B cell (primary cell): ENCODE results near the gene CYB5A.

Experiments
- EZH2 ChIP-seq: IDR thresholded peaks from 2 replicates; pipeline ENCODE4 v1.6.1; 2012; ENCODE audit warnings: borderline replicate concordance, low read depth, mild to moderate bottlenecking, moderate library complexity, low read length; ENCODE audit not compliant: insufficient read depth, poor library complexity, severe bottlenecking
- TF ChIP-seq, protein P1 (sequence below): fragments of 200-600 bp; IDR thresholded peaks from one replicate; pipeline ENCODE4 v1.8.0; 2022; ENCODE audit warnings: antibody characterized with exemption, mild to moderate bottlenecking

DNA sequence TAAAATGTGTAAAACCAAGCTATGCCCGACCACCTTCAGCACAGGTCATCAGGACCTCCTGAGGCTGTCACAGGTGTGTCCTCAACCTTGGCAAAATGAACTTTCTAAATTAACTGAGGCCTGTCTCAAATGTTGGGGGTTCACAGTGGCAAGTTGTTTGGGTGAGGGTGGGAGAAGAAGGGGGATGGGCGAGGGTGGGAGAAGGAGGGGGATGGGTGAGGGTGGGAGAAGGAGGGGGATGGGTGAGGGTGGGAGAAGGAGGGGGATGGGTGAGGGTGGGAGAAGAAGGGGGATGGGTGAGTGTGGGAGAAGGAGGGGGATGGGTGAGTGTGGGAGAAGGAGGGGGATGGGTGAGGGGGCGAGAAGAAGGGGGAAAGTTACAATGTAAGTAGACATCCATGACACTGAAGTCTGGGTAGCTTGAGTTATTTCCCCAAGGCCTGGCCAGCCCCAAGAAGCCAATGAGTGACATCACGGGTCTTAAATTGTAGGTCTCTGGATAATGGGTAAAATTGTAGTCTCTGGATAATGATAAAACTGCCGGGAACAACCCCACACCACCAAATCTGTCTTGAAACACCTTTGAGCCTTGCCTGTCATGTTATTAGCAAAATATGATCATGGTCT, 87.1 kb downstream of the CYB5A start:
- TF ChIP-seq, protein P1, sequence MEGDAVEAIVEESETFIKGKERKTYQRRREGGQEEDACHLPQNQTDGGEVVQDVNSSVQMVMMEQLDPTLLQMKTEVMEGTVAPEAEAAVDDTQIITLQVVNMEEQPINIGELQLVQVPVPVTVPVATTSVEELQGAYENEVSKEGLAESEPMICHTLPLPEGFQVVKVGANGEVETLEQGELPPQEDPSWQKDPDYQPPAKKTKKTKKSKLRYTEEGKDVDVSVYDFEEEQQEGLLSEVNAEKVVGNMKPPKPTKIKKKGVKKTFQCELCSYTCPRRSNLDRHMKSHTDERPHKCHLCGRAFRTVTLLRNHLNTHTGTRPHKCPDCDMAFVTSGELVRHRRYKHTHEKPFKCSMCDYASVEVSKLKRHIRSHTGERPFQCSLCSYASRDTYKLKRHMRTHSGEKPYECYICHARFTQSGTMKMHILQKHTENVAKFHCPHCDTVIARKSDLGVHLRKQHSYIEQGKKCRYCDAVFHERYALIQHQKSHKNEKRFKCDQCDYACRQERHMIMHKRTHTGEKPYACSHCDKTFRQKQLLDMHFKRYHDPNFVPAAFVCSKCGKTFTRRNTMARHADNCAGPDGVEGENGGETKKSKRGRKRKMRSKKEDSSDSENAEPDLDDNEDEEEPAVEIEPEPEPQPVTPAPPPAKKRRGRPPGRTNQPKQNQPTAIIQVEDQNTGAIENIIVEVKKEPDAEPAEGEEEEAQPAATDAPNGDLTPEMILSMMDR = no peak
- TF ChIP-seq EZH2 = no peak
